Measurements from ENCODE around the gene LAMB4. TPM values are rescaled to one million over a fixed set of nuclear protein-coding genes. Genes with fewer than 3 reads are reported as not detected.
A peak's percentile ranks its signal among the peaks of the same experiment; 100 is the strongest.

Gene LAMB4
- total RNA-seq, 1 donor, result 0.45 TPM

GRCh38 chr7:107995184-107996071 lies 134.7 kb downstream of the LAMB4 start:
- TF ChIP-seq CTCF (IDR thresholded peaks at IDR 0.05; ENCODE audit: insufficient read depth, low read length), result no peak
- DNase-seq (ENCODE audit: low read depth), result peak; percentile 78
- peak overlapping the region; percentile 10 for H3K4me3 ChIP-seq (ENCODE audit: low read depth, low read length)

DNA sequence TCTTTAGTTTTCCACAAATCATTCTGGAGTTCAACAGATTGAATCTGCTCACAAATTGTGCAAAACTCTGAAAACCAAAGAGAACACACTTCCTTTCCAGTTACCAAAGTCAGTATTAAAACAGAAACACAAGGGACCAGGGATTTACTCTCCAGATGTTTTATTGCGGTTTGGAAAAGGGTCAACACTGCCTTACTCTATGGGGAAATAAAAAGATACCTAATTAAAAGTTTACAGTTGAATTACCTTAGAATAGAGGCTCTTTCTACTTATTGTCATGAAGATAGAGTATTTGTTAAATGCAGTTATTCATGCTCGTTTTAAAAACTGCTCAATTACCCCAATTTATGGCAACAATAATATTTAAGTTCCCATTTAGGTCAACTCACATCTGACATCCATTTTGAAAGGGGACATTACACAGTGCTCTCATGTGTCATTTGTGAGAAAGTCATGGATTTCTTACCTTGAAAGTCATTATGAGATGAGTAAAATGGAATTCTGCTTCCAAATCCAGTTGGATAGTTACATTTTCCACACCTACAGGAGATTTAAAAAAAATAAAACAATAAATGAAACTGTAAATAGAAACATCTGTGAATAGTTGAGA lies 135.6 kb downstream of the LAMB4 start:
- DNase-seq (ENCODE audit: low read depth), result peak; percentile 30
- no peak for TF ChIP-seq CTCF (IDR thresholded peaks at IDR 0.05; ENCODE audit: insufficient read depth, low read length)
- no peak overlapping the region for H3K4me3 ChIP-seq (ENCODE audit: low read depth, low read length)

DNA sequence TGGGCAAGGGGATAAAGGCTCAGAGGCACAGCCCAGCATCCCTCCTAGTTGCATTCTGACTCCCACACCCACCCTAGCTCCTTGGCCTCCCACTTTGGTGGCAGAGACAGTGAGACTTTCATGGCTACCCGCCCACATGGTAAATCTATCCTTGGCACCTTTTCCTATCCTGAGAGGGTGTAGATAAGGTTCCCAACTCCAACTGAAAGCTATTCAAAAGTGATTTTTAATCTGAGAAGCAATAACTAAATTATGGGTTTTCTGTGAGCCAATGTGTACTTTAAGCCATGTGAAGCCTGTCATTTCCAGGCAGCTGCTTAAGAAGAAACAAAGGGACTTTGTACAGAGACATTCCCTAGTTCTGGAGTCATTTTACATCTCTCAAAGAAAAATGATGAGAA lies 136.3 kb downstream of the LAMB4 start:
- DNase-seq (ENCODE audit: low read depth), result peak; percentile 44
- no peak for TF ChIP-seq CTCF (IDR thresholded peaks at IDR 0.05; ENCODE audit: insufficient read depth, low read length)
- H3K4me3 ChIP-seq (ENCODE audit: low read depth, low read length), result no peak overlapping the region

DNA sequence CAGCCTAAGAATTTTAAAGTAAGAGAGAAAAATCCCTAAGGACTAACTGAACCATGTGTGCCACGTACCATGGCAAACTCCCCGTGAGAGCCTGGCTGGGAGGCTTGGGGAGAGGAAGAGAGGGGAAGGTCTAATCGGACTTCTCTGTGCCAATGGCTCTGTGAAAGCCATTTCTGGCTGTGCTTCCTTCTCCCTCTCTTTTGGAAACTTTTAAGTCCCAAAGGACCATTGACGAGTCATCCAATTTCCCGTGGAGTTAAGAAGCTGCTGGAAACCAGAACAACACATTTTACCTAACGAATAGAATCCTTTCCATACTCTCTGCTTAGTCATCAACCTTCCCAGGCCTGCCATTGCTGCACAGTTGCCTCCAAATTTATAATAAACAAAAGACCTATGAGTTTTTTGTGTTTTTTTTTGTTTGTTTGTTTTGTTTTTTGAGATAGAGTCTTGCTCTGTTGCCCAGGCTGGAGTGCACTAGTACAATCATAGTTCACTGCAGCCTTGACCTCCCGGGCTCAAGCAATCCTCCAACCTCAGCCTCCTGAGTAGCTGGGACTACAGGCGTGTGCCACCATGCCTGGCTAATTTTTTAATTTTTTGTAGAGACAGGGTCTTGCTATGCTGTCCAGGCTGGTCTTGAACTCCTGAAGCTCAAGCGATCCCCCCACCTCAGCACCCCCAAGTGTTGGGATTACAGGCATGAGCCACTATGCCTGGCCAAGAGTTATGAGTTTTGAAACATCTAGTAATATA lies 140.4 kb downstream of the LAMB4 start:
- TF ChIP-seq CTCF (IDR thresholded peaks at IDR 0.05; ENCODE audit: insufficient read depth, low read length), result no peak
- peak; percentile 94 for DNase-seq (ENCODE audit: low read depth)
- no peak overlapping the region for H3K4me3 ChIP-seq (ENCODE audit: low read depth, low read length)

GRCh38 chr7:107982918-107983389 lies 147.2 kb downstream of the LAMB4 start:
- peak; percentile 77 for DNase-seq (ENCODE audit: low read depth)
- H3K4me3 ChIP-seq (ENCODE audit: low read depth, low read length), result no peak overlapping the region
- peak; percentile 41 for TF ChIP-seq CTCF (IDR thresholded peaks at IDR 0.05; ENCODE audit: insufficient read depth, low read length)

DNA sequence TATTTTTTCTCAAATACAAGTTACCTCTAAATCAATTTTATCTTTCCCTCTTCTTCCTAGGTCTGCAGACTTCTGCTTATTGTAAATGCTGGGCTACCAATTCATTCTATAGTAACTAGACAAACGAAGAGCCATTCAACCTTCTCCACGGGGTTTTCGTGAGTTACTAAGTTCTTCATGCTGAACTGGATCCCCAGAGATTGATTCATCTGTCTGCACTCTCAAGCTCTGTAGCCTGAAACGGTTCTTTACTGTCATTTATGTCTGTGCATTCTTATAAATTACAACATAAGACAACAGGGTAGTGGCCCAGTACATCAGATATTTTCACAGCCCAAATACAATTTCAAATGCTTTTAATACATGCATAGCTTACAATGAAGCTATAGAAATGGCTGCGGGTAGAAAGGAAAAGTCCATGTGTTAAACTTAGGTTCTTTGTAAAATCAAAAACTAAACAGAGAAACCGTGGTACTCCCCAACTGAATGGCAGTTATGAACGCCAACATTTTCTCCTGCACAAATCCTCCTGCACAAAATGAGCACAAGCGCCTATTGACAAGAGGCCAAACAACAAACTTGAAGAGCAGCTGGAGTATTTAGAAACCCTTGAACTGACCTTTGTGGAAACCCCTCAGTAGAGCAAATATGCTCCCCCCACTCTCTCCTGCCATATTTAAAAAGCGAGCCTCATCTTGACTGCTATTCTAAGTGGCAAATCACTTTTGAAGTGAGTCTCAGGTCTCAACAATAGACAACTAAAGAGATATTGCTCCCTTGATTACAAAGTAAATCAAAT lies 147.9 kb downstream of the LAMB4 start:
- no peak overlapping the region for H3K4me3 ChIP-seq (ENCODE audit: low read depth, low read length)
- no peak for TF ChIP-seq CTCF (IDR thresholded peaks at IDR 0.05; ENCODE audit: insufficient read depth, low read length)
- DNase-seq (ENCODE audit: low read depth), result no peak
